Activated CD8-positive, alpha-beta T cell treated with anti-CD3 and anti-CD28 coated beads for 36 hours (primary cell): ENCODE results near the gene NALCN. TPM values are rescaled to one million over a fixed set of nuclear protein-coding genes. Genes with fewer than 3 reads are reported as not detected.
A peak's percentile ranks its signal among the peaks of the same experiment; 100 is the strongest.

ENCODE experiments used
- ATAC-seq: fragments of 200-7000 bp; cut with Tn5 transposase; one replicate; pipeline ENCODE4 v1.10.0; 2021; ENCODE audit warnings: mild to moderate bottlenecking, moderate library complexity
- CTCF ChIA-PET: fragments of 350-600 bp; sonication (Branson Sonifier 250); formaldehyde crosslinking; loops from one replicate; lab custom pipeline; 2021; ENCODE audit warnings: antibody characterized with exemption; lab: Charles Lee
- POLR2A ChIA-PET: fragments of 350-600 bp; sonication (Branson Sonifier 250); formaldehyde crosslinking; loops from one replicate; lab custom pipeline; 2021; ENCODE audit warnings: antibody characterized with exemption; lab: Charles Lee
- DNase-seq: peaks from one replicate; pipeline ENCODE4 v3.0.0-alpha.2; 2020
- H3K27ac Mint-ChIP-seq: one replicate; pipeline ENCODE4 v1.8.0; 2021; ENCODE audit warnings: mild to moderate bottlenecking, mixed read lengths
- H3K27me3 Mint-ChIP-seq: one replicate; pipeline ENCODE4 v1.8.0; 2021; ENCODE audit warnings: mixed read lengths
- H3K36me3 Mint-ChIP-seq: one replicate; pipeline ENCODE4 v1.8.0; 2021; ENCODE audit warnings: low read depth, mixed read lengths
- H3K4me1 Mint-ChIP-seq: one replicate; pipeline ENCODE4 v1.8.0; 2021; ENCODE audit warnings: low read depth, mixed read lengths
- H3K4me3 Mint-ChIP-seq: one replicate; pipeline ENCODE4 v1.8.0; 2021; ENCODE audit warnings: mild to moderate bottlenecking, moderate library complexity, mixed read lengths
- H3K9me3 Mint-ChIP-seq: one replicate; pipeline ENCODE4 v1.8.0; 2021; ENCODE audit warnings: mixed read lengths
- intact Hi-C: fragments of 100-400 bp; cut with micrococcal nuclease; formaldehyde crosslinking; loops from one replicate; pipeline ENCODE4 v1.10.0; 2022
- total RNA-seq, 2 experiments: library from RNA; stranded (reverse); gene quantifications; one replicate each; pipeline ENCODE4 v1.2.3, GENCODE V29; 2021
- TF ChIP-seq, protein P1 (sequence below): fragments of 200-600 bp; IDR thresholded peaks from one replicate; pipeline ENCODE4 v1.8.0; 2022; ENCODE audit warnings: antibody characterized with exemption, mild to moderate bottlenecking

Gene NALCN
- total RNA-seq, 2 experiments from 2014 or later = not detected

DNA sequence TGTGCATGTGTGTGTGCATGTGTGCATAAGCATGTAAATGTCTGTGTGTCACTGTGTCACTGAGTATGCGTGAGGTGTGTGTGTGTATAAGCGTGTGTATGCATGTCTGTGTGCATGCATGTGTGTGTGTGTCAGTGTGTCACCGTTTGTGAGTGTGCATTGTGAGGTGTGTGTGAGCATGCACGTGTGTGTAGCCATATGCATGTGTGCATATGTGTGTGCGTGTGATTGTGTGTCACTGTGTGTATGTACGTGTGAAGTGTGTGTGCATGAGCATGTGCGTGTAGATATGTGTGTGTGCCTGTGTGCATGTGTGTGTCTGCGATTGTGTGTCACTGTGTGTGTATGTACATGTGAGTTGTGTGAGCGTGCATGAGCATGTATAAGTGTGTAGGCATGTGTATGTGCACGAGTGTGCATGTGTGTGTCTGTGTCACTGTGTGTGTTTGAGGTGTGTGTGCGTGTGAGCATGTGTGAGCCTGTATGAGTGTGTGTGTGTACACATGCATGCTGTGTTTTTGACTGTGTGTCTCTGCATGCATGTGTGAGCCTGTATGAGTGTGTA is 144.5 kb downstream of the NALCN start:
- DNase-seq (no peak), ATAC-seq (no peak)
- ChIA-PET POLR2A (no interaction called here), CTCF (no interaction called here)
- Mint-ChIP-seq H3K4me3 (no peak overlapping the region), H3K9me3 (no peaks in the 10 kb centered on the region), H3K36me3 (no peaks in the 10 kb centered on the region), H3K4me1 (no peaks in the 10 kb centered on the region), H3K27me3 (no peaks in the 10 kb centered on the region), H3K27ac (no peak overlapping the region)
- TF ChIP-seq, protein P1, sequence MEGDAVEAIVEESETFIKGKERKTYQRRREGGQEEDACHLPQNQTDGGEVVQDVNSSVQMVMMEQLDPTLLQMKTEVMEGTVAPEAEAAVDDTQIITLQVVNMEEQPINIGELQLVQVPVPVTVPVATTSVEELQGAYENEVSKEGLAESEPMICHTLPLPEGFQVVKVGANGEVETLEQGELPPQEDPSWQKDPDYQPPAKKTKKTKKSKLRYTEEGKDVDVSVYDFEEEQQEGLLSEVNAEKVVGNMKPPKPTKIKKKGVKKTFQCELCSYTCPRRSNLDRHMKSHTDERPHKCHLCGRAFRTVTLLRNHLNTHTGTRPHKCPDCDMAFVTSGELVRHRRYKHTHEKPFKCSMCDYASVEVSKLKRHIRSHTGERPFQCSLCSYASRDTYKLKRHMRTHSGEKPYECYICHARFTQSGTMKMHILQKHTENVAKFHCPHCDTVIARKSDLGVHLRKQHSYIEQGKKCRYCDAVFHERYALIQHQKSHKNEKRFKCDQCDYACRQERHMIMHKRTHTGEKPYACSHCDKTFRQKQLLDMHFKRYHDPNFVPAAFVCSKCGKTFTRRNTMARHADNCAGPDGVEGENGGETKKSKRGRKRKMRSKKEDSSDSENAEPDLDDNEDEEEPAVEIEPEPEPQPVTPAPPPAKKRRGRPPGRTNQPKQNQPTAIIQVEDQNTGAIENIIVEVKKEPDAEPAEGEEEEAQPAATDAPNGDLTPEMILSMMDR = no peak
- intact Hi-C loops = no loop called here

DNA sequence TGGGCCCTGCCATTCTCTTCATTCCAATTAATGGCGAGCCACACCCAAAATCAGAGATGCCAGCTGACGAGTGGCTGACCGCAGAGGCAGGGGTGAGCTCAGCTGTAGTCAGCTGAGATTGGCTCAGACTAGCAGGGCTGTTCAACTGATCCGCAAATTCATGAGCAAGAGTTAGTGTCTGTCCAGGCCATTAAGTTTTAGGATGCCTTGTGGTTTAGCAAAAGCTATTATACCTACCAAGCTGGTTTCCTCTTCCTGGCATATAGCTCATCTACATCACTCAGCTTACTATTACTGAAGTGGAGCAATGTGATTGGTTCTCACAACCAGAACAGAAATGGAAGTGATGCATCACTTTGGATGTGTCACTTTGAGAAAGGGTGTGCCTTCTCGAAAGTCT is 148.7 kb downstream of the NALCN start:
- Mint-ChIP-seq H3K9me3 (no peaks in the 10 kb centered on the region), H3K27me3 (no peaks in the 10 kb centered on the region), H3K36me3 (no peaks in the 10 kb centered on the region), H3K27ac (no peak overlapping the region), H3K4me3 (no peak overlapping the region), H3K4me1 (no peaks in the 10 kb centered on the region)
- ChIA-PET CTCF (interaction anchor here (1.3 kb wide), 2 partner anchors 9 to 123 kb away, joined by 3 to 4 read pairs; no protein-coding TSS in a partner anchor), POLR2A (no interaction called here)
- DNase-seq = no peak
- peak; percentile 45 for ATAC-seq
- TF ChIP-seq, protein P1 = no peak
- intact Hi-C loops = no loop called here

DNA sequence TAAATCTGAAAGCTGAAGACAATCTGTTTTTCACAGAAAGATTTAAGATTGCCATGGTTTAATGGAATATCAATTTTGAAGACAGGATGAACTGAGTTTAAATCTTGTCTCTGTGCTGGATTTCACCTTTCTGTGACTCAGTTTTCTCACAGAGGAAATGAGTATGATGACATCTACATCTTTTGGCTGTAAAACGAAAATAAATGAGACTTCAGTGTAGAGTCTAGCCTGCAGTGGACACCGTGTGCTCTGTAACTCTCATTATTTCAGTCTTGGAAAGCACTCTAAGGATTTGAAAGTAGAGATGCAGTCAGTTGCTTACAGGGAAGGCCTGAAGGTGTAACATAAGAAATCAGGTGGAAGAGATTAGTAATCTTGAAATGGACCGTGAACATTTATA is 150.4 kb downstream of the NALCN start:
- ChIA-PET CTCF (no interaction called here), POLR2A (no interaction called here)
- Mint-ChIP-seq H3K27me3 (peaks cover 1% of the 10 kb centered on the region), H3K9me3 (no peaks in the 10 kb centered on the region), H3K4me1 (no peaks in the 10 kb centered on the region), H3K4me3 (no peak overlapping the region), H3K27ac (no peak overlapping the region), H3K36me3 (no peaks in the 10 kb centered on the region)
- TF ChIP-seq, protein P1 = no peak
- intact Hi-C loops = no loop called here
- DNase-seq (no peak), ATAC-seq (no peak)

DNA sequence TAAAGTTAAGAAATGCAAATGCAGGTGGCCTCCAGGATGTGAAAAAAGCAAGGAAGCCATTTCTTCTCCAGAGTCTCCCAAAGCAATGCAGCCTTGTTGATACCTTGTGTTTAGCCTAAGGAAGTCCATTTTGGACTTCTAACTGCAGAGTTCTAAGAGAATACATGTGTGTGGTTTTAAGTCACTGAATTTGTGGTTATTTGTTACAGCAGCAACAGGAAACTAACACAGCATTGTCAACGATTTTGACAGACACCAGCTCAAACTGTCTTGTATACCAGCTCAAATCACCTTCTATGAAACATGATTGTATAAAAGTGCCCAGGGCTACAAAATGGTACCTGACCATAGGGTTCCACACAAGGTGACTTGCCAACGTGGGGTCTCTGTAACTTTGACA is 151.4 kb downstream of the NALCN start:
- no peak overlapping the region for H3K27ac Mint-ChIP-seq

DNA sequence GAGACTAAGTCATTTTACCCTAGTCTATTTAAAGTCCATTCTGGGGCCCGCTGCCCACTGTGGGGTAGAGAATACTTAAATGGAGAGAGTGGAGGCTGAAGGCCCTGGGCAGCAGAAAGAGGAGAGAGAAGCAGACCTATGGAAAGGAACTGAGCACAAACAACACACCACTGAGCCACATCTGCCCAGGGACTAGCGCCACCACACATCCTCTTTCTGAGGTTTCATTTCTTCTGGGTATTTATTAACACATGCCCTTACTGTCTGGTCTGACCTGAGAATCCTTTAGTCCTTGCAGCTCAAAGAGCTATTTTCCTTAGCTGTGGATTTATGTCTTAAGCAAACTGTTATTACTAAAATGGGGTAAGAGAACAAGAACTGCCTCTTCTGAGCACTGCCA is 154.0 kb downstream of the NALCN start:
- Mint-ChIP-seq H3K4me3 (no peak overlapping the region), H3K27ac (no peak overlapping the region), H3K9me3 (no peaks in the 10 kb centered on the region), H3K27me3 (peaks cover 8% of the 10 kb centered on the region), H3K36me3 (no peaks in the 10 kb centered on the region), H3K4me1 (peaks cover 8% of the 10 kb centered on the region)
- intact Hi-C loops = no loop called here
- ChIA-PET CTCF (no interaction called here), POLR2A (no interaction called here)
- DNase-seq (no peak), ATAC-seq (no peak)
- TF ChIP-seq, protein P1 = no peak

More for the DNA sequence above, 151.4 kb downstream of the NALCN start:
- TF ChIP-seq, protein P1 = no peak
- Mint-ChIP-seq H3K36me3 (no peaks in the 10 kb centered on the region), H3K27me3 (peaks cover 7% of the 10 kb centered on the region), H3K9me3 (no peaks in the 10 kb centered on the region), H3K4me1 (no peaks in the 10 kb centered on the region), H3K4me3 (no peak overlapping the region)
- intact Hi-C loops = no loop called here
- ChIA-PET CTCF (no interaction called here), POLR2A (no interaction called here)
- no peak for DNase-seq
- ATAC-seq = no peak
